Stimulated activated CD4-positive, alpha-beta T cell treated with anti-CD3 and anti-CD28 coated beads, Interleukin-1b, Interleukin-23, amount 100 ng/mL, for 24 hours (primary cell): ENCODE measurements around the gene ACP4.
"Not testable (repeated sequence)": the region's sequence is repeated elsewhere in the genome, so short reads cannot be mapped to it uniquely, and the experiment has no call there.

Experiments
- DNase-seq, 4 experiments: peaks; one replicate each; pipeline ENCODE4 v3.0.0-alpha.2; 2020; ENCODE audit warnings: low read depth in 4 of 4, low spot score in 1 of 4

Gene ACP4

GRCh38 chr19:50776131-50776530, 14.1 kb upstream of the ACP4 start:
- DNase-seq: no peak

- DNase-seq: no peak
Observed at GRCh38 chr19:50777261-50777660, 13.0 kb upstream of the ACP4 start.

GRCh38 chr19:50777830-50778303, 12.3 kb upstream of the ACP4 start:
- no peak for DNase-seq

- no peak for DNase-seq
Observed at GRCh38 chr19:50778906-50779430, 11.2 kb upstream of the ACP4 start.

- no peak for DNase-seq
Observed at GRCh38 chr19:50779504-50780457, 10.4 kb upstream of the ACP4 start.

- no peak for DNase-seq
Observed at GRCh38 chr19:50780753-50781435, 9.3 kb upstream of the ACP4 start.

GRCh38 chr19:50783848-50784152, 6.4 kb upstream of the ACP4 start:
- DNase-seq: not testable (repeated sequence)

GRCh38 chr19:50784710-50785109, 5.5 kb upstream of the ACP4 start:
- DNase-seq: no peak

GRCh38 chr19:50785329-50785728, 4.9 kb upstream of the ACP4 start:
- no peak for DNase-seq

GRCh38 chr19:50790922-50791467, 780 bp downstream of the ACP4 start:
- DNase-seq: no peak

GRCh38 chr19:50791594-50792271, 1.5 kb downstream of the ACP4 start:
- DNase-seq: no peak

- DNase-seq: no peak
Observed at GRCh38 chr19:50792272-50793250, 2.3 kb downstream of the ACP4 start.

GRCh38 chr19:50793558-50794065, 3.4 kb downstream of the ACP4 start:
- no peak for DNase-seq

- peak in 1 of 4 experiments; percentile 32 for DNase-seq
Observed at GRCh38 chr19:50794074-50794875, 4.1 kb downstream of the ACP4 start.

- DNase-seq: peak in 2 of 4 experiments; percentile 36 to 46
Observed at GRCh38 chr19:50794876-50795663, 4.9 kb downstream of the ACP4 start.

- DNase-seq: no peak
Observed at GRCh38 chr19:50795664-50796073, 5.5 kb downstream of the ACP4 start.

- peak in 1 of 4 experiments; percentile 25 for DNase-seq
Observed at GRCh38 chr19:50796128-50796633, 6.0 kb downstream of the ACP4 start.
